Adipocyte (in vitro differentiated cells): Measurements from ENCODE around the gene MFSD6.
"Not testable (repeated sequence)": the region's sequence is repeated elsewhere in the genome, so short reads cannot be mapped to it uniquely, and the experiment has no call there.

ENCODE experiments used
- DNase-seq: peaks from one replicate; pipeline ENCODE4 v3.0.0-alpha.2; 2015; ENCODE audit warnings: low read depth
- H3K27me3 ChIP-seq: replicated peaks from 2 replicates; pipeline ENCODE4 v1.7.0; 2013; ENCODE audit warnings: mild to moderate bottlenecking, low read length, moderate library complexity; ENCODE audit not compliant: control insufficient read depth, insufficient read depth
- H3K36me3 ChIP-seq: 2 replicates; pipeline ENCODE4 v1.7.0; 2013; ENCODE audit warnings: low read length, mild to moderate bottlenecking, moderate library complexity; ENCODE audit not compliant: control insufficient read depth, insufficient read depth, severe bottlenecking
- H3K4me1 ChIP-seq: 2 replicates; pipeline ENCODE4 v1.7.0; 2013; ENCODE audit warnings: mild to moderate bottlenecking, low read length, moderate library complexity; ENCODE audit not compliant: control insufficient read depth, insufficient read depth
- H3K4me3 ChIP-seq: 2 replicates; pipeline ENCODE4 v1.7.0; 2013; ENCODE audit warnings: mild to moderate bottlenecking, low read length, moderate library complexity
- H3K9ac ChIP-seq: 2 replicates; pipeline ENCODE4 v1.7.0; 2013; ENCODE audit warnings: mild to moderate bottlenecking, low read length, moderate library complexity
- H3K9me3 ChIP-seq: 2 replicates; pipeline ENCODE4 v1.7.0; 2013; ENCODE audit warnings: mild to moderate bottlenecking, low read length, moderate library complexity; ENCODE audit not compliant: control insufficient read depth

MFSD6 gene

DNA sequence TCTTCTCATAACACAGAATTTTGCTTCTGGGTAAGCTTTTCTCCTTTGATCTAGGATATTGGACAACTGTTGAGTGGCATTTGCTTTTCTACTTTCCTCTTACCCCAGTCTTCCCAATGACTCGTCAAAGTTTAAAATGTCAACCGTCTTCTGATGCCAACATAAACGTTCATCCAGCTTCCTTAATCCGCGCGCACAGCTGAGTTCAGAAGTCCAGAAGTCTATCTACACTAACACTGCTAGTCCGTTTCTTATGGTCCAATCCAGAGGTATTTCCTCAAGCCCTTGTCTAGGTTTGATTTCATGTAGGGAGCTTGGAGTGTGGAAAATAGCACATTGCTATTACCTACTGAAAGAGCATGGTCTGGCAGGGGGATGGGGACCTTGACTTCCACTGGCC lies 48.7 kb downstream of the MFSD6 start:
- no peaks in the 10 kb centered on the region for H3K4me1 ChIP-seq
- H3K36me3 ChIP-seq = no peaks in the 10 kb centered on the region
- no peaks in the 10 kb centered on the region for H3K9me3 ChIP-seq
- no peaks in the 10 kb centered on the region for H3K27me3 ChIP-seq
- H3K4me3 ChIP-seq = no peak overlapping the region
- no peak overlapping the region for H3K9ac ChIP-seq
- no peak for DNase-seq

DNA sequence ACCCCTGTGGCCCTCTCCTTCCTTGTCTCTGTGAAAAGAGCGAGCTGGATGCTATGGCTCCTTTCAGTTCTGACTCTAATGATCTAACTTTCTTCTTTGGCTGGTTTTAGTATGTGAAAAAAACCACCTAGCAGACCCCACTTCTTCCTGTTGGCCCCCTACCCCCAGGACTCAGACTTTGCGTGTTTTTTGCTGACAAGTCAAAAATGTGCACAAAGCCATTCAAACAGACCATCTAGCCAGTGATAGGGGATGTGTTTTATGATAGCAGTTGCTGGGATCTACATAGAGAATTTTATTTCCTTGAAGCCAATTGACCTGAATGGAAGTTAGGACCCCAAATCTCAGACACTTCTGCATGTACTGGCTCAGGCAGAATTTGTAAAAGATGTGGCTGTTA lies 49.1 kb downstream of the MFSD6 start:
- no peaks in the 10 kb centered on the region for H3K27me3 ChIP-seq
- H3K9ac ChIP-seq = no peak overlapping the region
- H3K36me3 ChIP-seq = no peaks in the 10 kb centered on the region
- no peaks in the 10 kb centered on the region for H3K9me3 ChIP-seq
- no peak for DNase-seq
- no peaks in the 10 kb centered on the region for H3K4me1 ChIP-seq
- H3K4me3 ChIP-seq = no peak overlapping the region

DNA sequence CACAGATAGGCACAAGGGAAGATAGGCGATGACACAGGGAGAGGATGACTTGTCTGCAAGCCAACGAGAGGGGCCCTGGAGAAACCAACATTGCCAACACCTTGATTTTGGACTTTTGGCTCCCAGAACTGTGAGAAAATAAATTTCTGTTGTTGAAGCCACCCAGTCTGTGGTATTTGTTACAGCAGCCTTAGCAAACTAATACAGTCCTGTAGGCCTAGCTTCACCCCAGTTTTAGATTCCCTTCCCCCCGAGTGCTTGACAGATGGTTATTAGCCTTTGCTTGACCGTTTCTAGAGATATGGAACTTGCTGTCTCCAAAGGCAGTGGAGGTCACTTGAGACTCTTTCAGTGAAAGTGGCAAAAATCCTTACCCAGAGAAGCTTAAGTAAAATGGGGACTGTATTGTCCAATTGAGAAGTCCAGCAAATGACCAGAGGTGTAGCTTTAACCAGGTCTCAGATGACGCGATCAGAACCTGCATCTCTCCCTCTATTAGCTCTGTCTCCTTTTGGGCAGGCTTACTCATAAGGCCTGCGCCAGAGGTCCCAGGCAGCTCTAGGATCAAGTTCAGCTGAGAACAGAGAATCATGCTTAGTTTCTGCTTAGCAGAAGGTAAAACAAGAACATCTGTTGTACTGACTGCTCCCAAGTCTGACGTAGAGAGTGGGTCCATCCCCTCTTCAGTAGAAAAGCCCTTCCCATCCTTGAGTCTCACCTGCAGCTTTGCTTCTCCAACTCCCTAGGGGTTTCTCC lies 50.4 kb downstream of the MFSD6 start:
- Histone ChIP-seq H3K27me3 (no peaks in the 10 kb centered on the region), H3K9me3 (no peaks in the 10 kb centered on the region), H3K4me3 (no peak overlapping the region), H3K4me1 (no peaks in the 10 kb centered on the region), H3K9ac (no peak overlapping the region), H3K36me3 (no peaks in the 10 kb centered on the region)
- DNase-seq = no peak

DNA sequence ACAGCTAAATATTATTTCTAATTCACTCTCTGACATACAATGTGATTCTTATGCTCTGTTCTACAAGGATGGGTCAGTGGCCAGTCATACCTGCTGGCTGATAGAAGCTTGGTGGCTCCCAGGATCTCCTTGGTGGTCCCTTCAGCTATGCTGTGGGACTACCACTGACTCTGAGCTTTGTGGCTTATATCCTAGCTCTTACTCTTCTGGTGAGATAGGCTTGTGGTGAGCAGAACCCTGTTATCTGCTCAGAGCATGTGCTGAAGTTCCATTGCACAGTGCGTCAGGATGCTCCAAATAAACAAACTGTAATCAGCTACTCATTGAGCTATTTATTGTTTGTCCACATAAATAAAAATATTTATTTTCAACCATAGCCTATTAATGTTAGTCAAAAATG lies 51.7 kb downstream of the MFSD6 start:
- no peak overlapping the region for H3K9ac ChIP-seq
- no peak for DNase-seq
- no peaks in the 10 kb centered on the region for H3K36me3 ChIP-seq
- no peaks in the 10 kb centered on the region for H3K4me1 ChIP-seq
- H3K27me3 ChIP-seq = no peaks in the 10 kb centered on the region
- no peak overlapping the region for H3K4me3 ChIP-seq
- no peaks in the 10 kb centered on the region for H3K9me3 ChIP-seq

DNA sequence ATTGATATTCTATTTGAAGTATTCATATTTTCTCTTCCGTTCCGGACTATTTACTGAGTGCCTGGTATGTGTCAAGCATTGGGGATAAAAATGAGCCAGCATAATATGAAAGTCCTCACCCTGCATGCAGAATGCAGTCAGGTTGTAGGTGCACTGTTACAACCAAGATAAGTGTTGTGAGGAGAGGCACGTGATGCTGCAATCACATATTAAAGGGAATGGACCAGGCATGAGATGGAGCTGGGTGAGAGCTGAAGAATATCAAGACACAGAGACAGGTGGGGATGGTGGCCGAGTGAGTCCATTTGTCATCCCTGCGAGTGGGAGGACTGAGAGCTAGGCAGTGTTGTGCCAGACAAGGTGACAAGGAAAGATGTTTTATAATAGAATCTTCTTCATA lies 52.3 kb downstream of the MFSD6 start:
- H3K9me3 ChIP-seq = no peaks in the 10 kb centered on the region
- H3K36me3 ChIP-seq = no peaks in the 10 kb centered on the region
- no peaks in the 10 kb centered on the region for H3K4me1 ChIP-seq
- no peak overlapping the region for H3K4me3 ChIP-seq
- H3K27me3 ChIP-seq = no peaks in the 10 kb centered on the region
- no peak for DNase-seq
- H3K9ac ChIP-seq = no peak overlapping the region

DNA sequence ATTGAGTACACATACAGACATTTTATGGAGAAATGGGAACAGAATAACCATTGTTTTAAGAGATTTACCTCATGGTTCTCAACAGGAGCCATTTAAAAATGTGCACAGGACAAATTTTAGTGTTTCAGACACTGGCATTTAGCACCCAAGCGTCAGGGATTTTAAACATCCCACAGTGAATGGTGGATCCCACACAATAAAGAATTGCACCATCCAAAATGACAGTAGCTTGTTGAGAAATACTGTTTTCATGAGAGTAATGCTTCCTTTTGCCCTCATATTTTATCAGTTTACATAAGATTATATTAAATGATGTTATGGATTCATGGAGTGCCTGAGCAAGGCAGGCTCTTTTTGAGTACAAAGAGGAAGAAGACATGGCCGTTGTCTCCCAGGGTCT lies 54.0 kb downstream of the MFSD6 start:
- DNase-seq = no peak
- Histone ChIP-seq H3K27me3 (no peaks in the 10 kb centered on the region), H3K9me3 (no peaks in the 10 kb centered on the region), H3K4me1 (peaks cover 6% of the 10 kb centered on the region), H3K36me3 (no peaks in the 10 kb centered on the region), H3K9ac (no peak overlapping the region), H3K4me3 (no peak overlapping the region)

DNA sequence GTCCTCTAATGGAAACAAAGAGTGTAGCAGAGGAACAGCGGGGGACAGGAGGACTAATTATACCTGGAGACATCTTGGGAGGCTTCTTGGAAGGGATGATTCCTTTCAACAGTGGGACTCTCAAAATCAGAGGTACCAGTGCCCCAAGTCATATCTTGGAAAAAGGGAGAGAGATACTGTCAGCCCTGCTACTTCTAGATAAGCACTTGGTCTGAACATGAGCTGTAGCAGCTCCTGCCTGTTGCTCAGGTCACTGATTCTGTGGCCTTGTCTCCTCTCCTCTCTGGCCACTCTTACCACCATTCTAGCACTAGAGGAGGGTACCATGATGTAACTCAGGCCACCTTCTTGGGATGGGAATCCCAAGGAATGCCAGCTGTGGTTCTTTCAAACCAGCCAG lies 54.5 kb downstream of the MFSD6 start:
- no peak overlapping the region for H3K4me3 ChIP-seq
- peaks cover 10% of the 10 kb centered on the region for H3K4me1 ChIP-seq
- H3K9ac ChIP-seq = no peak overlapping the region
- no peaks in the 10 kb centered on the region for H3K27me3 ChIP-seq
- no peak for DNase-seq
- H3K9me3 ChIP-seq = no peaks in the 10 kb centered on the region
- H3K36me3 ChIP-seq = no peaks in the 10 kb centered on the region

DNA sequence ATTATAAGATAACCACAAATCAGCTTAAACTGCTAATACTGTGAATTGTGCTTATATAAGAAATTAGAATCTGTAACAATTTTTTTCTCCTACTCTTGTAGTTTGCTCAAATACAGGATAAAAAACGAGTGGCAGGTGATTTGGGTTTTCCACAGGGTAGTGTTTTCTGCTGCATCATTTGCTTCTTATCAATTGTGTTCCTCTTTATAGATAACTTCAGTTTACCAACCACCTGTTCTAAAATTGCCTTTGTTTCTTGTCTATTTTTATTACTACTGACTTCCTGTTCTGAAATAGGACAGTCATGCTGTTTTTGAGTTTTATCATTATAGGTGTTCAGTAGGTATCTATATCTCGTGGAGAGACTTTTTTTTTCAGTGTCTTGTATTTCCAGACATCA lies 56.9 kb downstream of the MFSD6 start:
- DNase-seq = no peak
- no peaks in the 10 kb centered on the region for H3K9me3 ChIP-seq
- H3K27me3 ChIP-seq = no peaks in the 10 kb centered on the region
- no peak overlapping the region for H3K4me3 ChIP-seq
- peaks cover 24% of the 10 kb centered on the region for H3K4me1 ChIP-seq
- H3K9ac ChIP-seq = no peak overlapping the region
- no peaks in the 10 kb centered on the region for H3K36me3 ChIP-seq

DNA sequence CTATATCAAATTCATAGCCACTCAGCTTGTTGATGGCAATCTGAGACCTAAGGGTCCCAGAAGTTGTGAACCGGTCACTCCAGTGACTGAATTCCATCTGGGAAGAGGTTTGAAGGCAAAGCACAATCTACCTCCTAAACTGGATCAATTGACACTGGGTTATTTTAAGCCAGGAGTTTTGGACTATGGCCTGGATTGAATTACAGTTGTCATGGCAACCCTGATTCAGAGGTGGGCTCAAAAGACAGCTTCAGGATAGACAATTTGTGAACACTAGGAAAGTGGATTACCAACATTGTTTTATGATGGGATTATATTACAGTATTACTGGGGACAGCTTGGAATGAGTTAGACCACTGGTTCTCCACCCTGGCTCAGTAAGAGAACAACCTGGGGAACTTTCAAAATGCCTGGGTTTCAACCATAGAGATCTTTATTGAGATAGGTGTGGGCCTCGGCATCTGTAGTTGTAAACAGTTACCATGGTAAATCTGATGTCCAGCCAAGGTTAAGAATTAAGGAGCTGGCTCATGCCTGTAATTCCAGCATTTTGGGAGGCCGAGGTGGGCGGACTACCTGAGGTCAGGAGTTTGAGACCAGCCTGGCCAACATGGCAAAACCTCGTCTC lies 58.8 kb downstream of the MFSD6 start:
- Histone ChIP-seq H3K36me3 (no peaks in the 10 kb centered on the region), H3K9me3 (no peaks in the 10 kb centered on the region), H3K4me3 (no peak overlapping the region), H3K27me3 (no peaks in the 10 kb centered on the region), H3K4me1 (peaks cover 24% of the 10 kb centered on the region), H3K9ac (peak overlapping the region; percentile 57)
- no peak for DNase-seq

DNA sequence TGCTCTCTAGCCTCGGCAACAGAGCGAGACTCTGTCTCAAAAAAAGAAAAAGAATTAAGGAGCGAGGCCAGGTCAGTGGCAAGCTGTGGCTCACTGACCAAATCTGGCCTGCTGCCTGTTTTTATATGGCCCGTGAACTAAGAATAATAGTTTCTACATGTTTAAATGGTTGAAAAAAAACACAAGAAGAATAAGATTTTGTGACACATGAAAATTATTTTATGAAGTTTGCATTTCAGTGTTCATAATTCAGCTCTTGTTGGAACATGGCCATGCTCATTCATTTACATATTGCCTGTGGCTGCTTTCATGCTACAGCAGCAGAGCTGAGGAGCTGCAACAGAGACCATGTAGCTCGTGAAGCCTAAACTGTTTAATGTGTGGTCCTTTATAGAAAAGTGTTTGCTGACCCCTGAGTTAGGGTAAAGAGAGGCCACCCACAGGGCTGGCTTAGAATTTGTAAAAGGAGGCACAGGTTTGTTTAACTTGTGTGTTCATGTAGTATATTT lies 59.5 kb downstream of the MFSD6 start:
- Histone ChIP-seq H3K9ac (peak overlapping the region; percentile 57), H3K9me3 (no peaks in the 10 kb centered on the region), H3K27me3 (no peaks in the 10 kb centered on the region), H3K4me3 (peak overlapping the region; percentile 54), H3K36me3 (no peaks in the 10 kb centered on the region), H3K4me1 (peaks cover 24% of the 10 kb centered on the region)
- peak; percentile 45 for DNase-seq

DNA sequence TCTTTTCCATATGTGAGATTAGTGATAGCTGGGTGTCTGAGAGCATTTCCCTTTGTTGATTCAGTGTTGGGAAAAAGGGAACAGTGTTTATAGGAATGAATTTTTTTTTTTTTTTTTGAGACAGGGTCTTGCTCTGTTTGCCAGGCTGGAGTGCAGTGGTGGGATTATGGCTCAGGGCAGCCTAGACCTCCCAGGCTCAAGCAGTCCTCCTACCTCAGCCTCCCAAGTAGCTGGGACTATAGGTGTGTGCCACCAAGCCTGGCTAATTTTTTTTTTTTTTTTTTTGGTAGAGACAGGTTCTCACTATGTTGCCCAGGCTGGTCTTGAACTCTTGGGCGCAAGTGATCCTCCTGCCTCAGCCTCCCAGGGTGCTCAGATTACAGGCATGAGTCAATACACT lies 60.2 kb downstream of the MFSD6 start:
- not testable (repeated sequence) for H3K36me3 ChIP-seq, H3K27me3 ChIP-seq, DNase-seq, H3K9me3 ChIP-seq
- peaks cover 24% of the 10 kb centered on the region for H3K4me1 ChIP-seq
- H3K9ac ChIP-seq = peak overlapping the region; percentile 57
- peak overlapping the region; percentile 54 for H3K4me3 ChIP-seq
